Ovary (tissue), 3 donors: ENCODE data around the gene STH.

Source experiments
- EP300 ChIP-seq: sonication (generic); formaldehyde crosslinking; IDR thresholded peaks from one replicate; pipeline ENCODE4 v1.6.1; 2017; ENCODE audit warnings: antibody characterized with exemption
- POLR2A ChIP-seq: fragments of 450-650 bp; IDR thresholded peaks from one replicate; pipeline ENCODE4 v1.6.1; 2017; ENCODE audit warnings: antibody characterized with exemption, mild to moderate bottlenecking, moderate library complexity
- TF ChIP-seq, protein P1 (sequence below), 3 donors: fragments of 450-650 bp in 2 of 3; fragments of 200-600 bp in 1 of 3; IDR thresholded peaks; one replicate each; pipeline versions ENCODE4 v1.5.1 to v1.8.0; 2016 to 2022; ENCODE audit warnings: antibody characterized with exemption in 3 of 3, mild to moderate bottlenecking in 1 of 3
- donor health status: DM: no; HTN: no; CAD: no.

DNA sequence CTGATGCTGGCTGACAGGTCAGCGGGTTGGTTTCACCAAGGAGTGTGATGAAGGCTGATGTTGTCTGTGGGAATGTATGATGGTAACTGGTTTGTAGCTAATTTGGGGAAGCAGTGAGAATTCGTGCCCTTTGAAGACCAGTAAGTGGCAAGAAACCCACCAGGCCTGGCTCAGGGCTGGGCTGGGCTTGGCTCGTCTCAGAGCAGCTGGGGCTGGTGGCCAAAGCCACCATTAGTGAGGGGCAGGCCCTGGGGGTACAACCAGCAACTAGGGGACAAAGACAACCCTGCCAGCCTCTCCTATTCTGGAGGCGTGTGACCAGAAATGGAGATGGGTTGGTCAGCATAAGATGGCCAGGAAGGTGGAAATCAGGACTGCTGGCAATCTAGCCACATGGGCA lies 13.0 kb upstream of the STH start:
- TF ChIP-seq, protein P1, sequence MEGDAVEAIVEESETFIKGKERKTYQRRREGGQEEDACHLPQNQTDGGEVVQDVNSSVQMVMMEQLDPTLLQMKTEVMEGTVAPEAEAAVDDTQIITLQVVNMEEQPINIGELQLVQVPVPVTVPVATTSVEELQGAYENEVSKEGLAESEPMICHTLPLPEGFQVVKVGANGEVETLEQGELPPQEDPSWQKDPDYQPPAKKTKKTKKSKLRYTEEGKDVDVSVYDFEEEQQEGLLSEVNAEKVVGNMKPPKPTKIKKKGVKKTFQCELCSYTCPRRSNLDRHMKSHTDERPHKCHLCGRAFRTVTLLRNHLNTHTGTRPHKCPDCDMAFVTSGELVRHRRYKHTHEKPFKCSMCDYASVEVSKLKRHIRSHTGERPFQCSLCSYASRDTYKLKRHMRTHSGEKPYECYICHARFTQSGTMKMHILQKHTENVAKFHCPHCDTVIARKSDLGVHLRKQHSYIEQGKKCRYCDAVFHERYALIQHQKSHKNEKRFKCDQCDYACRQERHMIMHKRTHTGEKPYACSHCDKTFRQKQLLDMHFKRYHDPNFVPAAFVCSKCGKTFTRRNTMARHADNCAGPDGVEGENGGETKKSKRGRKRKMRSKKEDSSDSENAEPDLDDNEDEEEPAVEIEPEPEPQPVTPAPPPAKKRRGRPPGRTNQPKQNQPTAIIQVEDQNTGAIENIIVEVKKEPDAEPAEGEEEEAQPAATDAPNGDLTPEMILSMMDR (IDR thresholded peaks at IDR 0.05): no peak
- TF ChIP-seq POLR2A (no peak), EP300 (no peak)
